ENCODE data around the gene NGFR. TPM values are rescaled to one million over a fixed set of nuclear protein-coding genes. Genes with fewer than 3 reads are reported as not detected.

The NGFR gene
- total RNA-seq, 2 donors from 2014 or later = 13.9 to 22.5 TPM

- Histone ChIP-seq H3K9me3 (no peaks in the 10 kb centered on the region), H3K4me1 (ENCODE audit: control insufficient read depth in 1 of 2, low read depth in 2 of 2) (peaks cover 0 to 18% of the 10 kb centered on the region in 2 donors), H3K36me3 (no peaks in the 10 kb centered on the region), H3K27ac (no peak overlapping the region), H3K4me3 (no peak overlapping the region), H3K27me3 (replicated peaks; ENCODE audit: insufficient read depth) (no peaks in the 10 kb centered on the region)
- no peak for ATAC-seq (ENCODE audit: insufficient number of reproducible peaks, low FRiP score, low read depth)
- TF ChIP-seq CTCF (IDR thresholded peaks at IDR 0.05) = no peak
- no peak for DNase-seq (ENCODE audit: low spot score)
Measured at GRCh38 chr17:49551221-49552069, 56.4 kb downstream of the NGFR start.

GRCh38 chr17:49552070-49552751, 57.1 kb downstream of the NGFR start:
- DNase-seq (ENCODE audit: low spot score) (no peak), ATAC-seq (ENCODE audit: insufficient number of reproducible peaks, low FRiP score, low read depth) (no peak)
- Histone ChIP-seq H3K9me3 (no peaks in the 10 kb centered on the region), H3K27me3 (replicated peaks; ENCODE audit: insufficient read depth) (no peaks in the 10 kb centered on the region), H3K4me1 (ENCODE audit: control insufficient read depth in 1 of 2, low read depth in 2 of 2) (peaks cover 0 to 19% of the 10 kb centered on the region in 2 donors), H3K27ac (no peak overlapping the region), H3K4me3 (no peak overlapping the region), H3K36me3 (no peaks in the 10 kb centered on the region)
- no peak for TF ChIP-seq CTCF (IDR thresholded peaks at IDR 0.05)

- no peak for DNase-seq (ENCODE audit: low spot score)
- Histone ChIP-seq H3K27ac (no peak overlapping the region), H3K36me3 (no peaks in the 10 kb centered on the region), H3K9me3 (no peaks in the 10 kb centered on the region), H3K27me3 (replicated peaks; ENCODE audit: insufficient read depth) (no peaks in the 10 kb centered on the region), H3K4me3 (no peak overlapping the region), H3K4me1 (ENCODE audit: control insufficient read depth in 1 of 2, low read depth in 2 of 2) (peaks cover 0 to 6% of the 10 kb centered on the region in 2 donors)
- ATAC-seq (ENCODE audit: insufficient number of reproducible peaks, low FRiP score, low read depth) = no peak
- no peak for TF ChIP-seq CTCF (IDR thresholded peaks at IDR 0.05)
Measured at GRCh38 chr17:49553676-49554335, 58.7 kb downstream of the NGFR start.

- Histone ChIP-seq H3K27ac (no peak overlapping the region), H3K4me1 (ENCODE audit: control insufficient read depth in 1 of 2, low read depth in 2 of 2) (peaks cover 0 to 6% of the 10 kb centered on the region in 2 donors), H3K36me3 (no peaks in the 10 kb centered on the region), H3K27me3 (replicated peaks; ENCODE audit: insufficient read depth) (no peaks in the 10 kb centered on the region), H3K9me3 (no peaks in the 10 kb centered on the region), H3K4me3 (no peak overlapping the region)
- ATAC-seq (ENCODE audit: insufficient number of reproducible peaks, low FRiP score, low read depth) (no peak), DNase-seq (ENCODE audit: low spot score) (no peak)
- TF ChIP-seq CTCF (IDR thresholded peaks at IDR 0.05) = no peak
Measured at GRCh38 chr17:49554694-49555494, 59.8 kb downstream of the NGFR start.

All from thoracic aorta (tissue), 2 donors.